DOHH2 (cell line): ENCODE results near the gene SLC29A3.

ENCODE experiments used
- H3F3A ChIP-seq: fragments of 200-600 bp; sonication (generic), shearing (Covaris generic); 2 replicates; pipeline ENCODE4 v1.6.0; 2016; ENCODE audit warnings: antibody characterized with exemption, mild to moderate bottlenecking; ENCODE audit not compliant: control insufficient read depth, insufficient read depth
- H3K27ac ChIP-seq: fragments of 200-600 bp; sonication (generic); 2 replicates; pipeline ENCODE4 v1.5.1; 2014; ENCODE audit warnings: low read depth, mild to moderate bottlenecking, low read length, moderate library complexity
- H3K27me3 ChIP-seq: fragments of 200-600 bp; sonication (generic); 2 replicates; pipeline ENCODE4 v1.6.1; 2014; ENCODE audit warnings: mild to moderate bottlenecking, low read length, mixed read lengths; ENCODE audit not compliant: control insufficient read depth
- H3K36me3 ChIP-seq: fragments of 200-600 bp; sonication (generic); 2 replicates; pipeline ENCODE4 v1.6.1; 2014; ENCODE audit warnings: mild to moderate bottlenecking, low read length, moderate library complexity, mixed read lengths; ENCODE audit not compliant: control insufficient read depth
- H3K4me1 ChIP-seq: fragments of 200-600 bp; sonication (generic); 2 replicates; pipeline ENCODE4 v1.6.1; 2014; ENCODE audit warnings: mild to moderate bottlenecking, low read length, mixed read lengths; ENCODE audit not compliant: control insufficient read depth
- H3K4me2 ChIP-seq: fragments of 200-600 bp; sonication (generic); 2 replicates; pipeline ENCODE4 v1.6.0; 2014; ENCODE audit warnings: mild to moderate bottlenecking, low read length, moderate library complexity
- H3K4me3 ChIP-seq: fragments of 200-600 bp; sonication (generic); 2 replicates; pipeline ENCODE4 v1.5.1; 2014; ENCODE audit warnings: mild to moderate bottlenecking, low read length, mixed read lengths
- H3K79me2 ChIP-seq: fragments of 200-600 bp; sonication (generic); 2 replicates; pipeline ENCODE4 v1.6.1; 2014; ENCODE audit warnings: mild to moderate bottlenecking, low read length, mixed read lengths; ENCODE audit not compliant: control insufficient read depth
- H3K9me2 ChIP-seq: fragments of 200-600 bp; sonication (generic); replicated peaks from 2 replicates; pipeline ENCODE4 v1.6.1; 2014; ENCODE audit warnings: mild to moderate bottlenecking, low read length, mixed read lengths; ENCODE audit not compliant: control insufficient read depth
- H3K9me3 ChIP-seq: fragments of 200-600 bp; sonication (generic); 2 replicates; pipeline ENCODE4 v1.6.1; 2014; ENCODE audit warnings: antibody characterized with exemption, low read length, mixed read lengths; ENCODE audit not compliant: control insufficient read depth, insufficient read depth
- H4K20me1 ChIP-seq: fragments of 200-600 bp; sonication (generic); 2 replicates; pipeline ENCODE4 v1.6.0; 2014; ENCODE audit warnings: low read depth, mild to moderate bottlenecking, antibody characterized with exemption, low read length, moderate library complexity; ENCODE audit not compliant: control insufficient read depth, insufficient read depth
- EZH2phosphoT487 ChIP-seq: fragments of 200-600 bp; sonication (generic); IDR thresholded peaks from 2 replicates; pipeline ENCODE4 v1.6.1; 2017; ENCODE audit warnings: borderline replicate concordance, mild to moderate bottlenecking, antibody characterized with exemption, low read length, moderate library complexity, mixed read lengths
- TF ChIP-seq, protein P1 (sequence below): fragments of 200-600 bp; sonication (generic); IDR thresholded peaks from one replicate; pipeline ENCODE4 v1.5.1; 2014; ENCODE audit warnings: antibody characterized with exemption, mild to moderate bottlenecking, low read depth, low read length; ENCODE audit not compliant: poor library complexity, severe bottlenecking

Gene SLC29A3

GRCh38 chr10:71280825-71281224, 38.2 kb upstream of the SLC29A3 start:
- no peaks in the 10 kb centered on the region for H3K9me2 ChIP-seq
- H3K79me2 ChIP-seq: no peaks in the 10 kb centered on the region
- no peaks in the 10 kb centered on the region for H4K20me1 ChIP-seq
- no peak for TF ChIP-seq EZH2phosphoT487
- TF ChIP-seq, protein P1, sequence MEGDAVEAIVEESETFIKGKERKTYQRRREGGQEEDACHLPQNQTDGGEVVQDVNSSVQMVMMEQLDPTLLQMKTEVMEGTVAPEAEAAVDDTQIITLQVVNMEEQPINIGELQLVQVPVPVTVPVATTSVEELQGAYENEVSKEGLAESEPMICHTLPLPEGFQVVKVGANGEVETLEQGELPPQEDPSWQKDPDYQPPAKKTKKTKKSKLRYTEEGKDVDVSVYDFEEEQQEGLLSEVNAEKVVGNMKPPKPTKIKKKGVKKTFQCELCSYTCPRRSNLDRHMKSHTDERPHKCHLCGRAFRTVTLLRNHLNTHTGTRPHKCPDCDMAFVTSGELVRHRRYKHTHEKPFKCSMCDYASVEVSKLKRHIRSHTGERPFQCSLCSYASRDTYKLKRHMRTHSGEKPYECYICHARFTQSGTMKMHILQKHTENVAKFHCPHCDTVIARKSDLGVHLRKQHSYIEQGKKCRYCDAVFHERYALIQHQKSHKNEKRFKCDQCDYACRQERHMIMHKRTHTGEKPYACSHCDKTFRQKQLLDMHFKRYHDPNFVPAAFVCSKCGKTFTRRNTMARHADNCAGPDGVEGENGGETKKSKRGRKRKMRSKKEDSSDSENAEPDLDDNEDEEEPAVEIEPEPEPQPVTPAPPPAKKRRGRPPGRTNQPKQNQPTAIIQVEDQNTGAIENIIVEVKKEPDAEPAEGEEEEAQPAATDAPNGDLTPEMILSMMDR: no peak
- no peak overlapping the region for H3K4me3 ChIP-seq
- no peaks in the 10 kb centered on the region for H3K9me3 ChIP-seq
- no peaks in the 10 kb centered on the region for H3K27me3 ChIP-seq
- H3K4me2 ChIP-seq: no peak overlapping the region
- no peaks in the 10 kb centered on the region for H3F3A ChIP-seq
- H3K36me3 ChIP-seq: no peaks in the 10 kb centered on the region
- H3K27ac ChIP-seq: no peak overlapping the region
- H3K4me1 ChIP-seq: no peaks in the 10 kb centered on the region

GRCh38 chr10:71281646-71282322, 37.3 kb upstream of the SLC29A3 start:
- no peak overlapping the region for H3K27ac ChIP-seq
- H3K4me1 ChIP-seq: no peaks in the 10 kb centered on the region
- H3K9me3 ChIP-seq: no peaks in the 10 kb centered on the region
- no peaks in the 10 kb centered on the region for H3K36me3 ChIP-seq
- H3K9me2 ChIP-seq: no peaks in the 10 kb centered on the region
- TF ChIP-seq, protein P1: no peak
- no peak for TF ChIP-seq EZH2phosphoT487
- H3K79me2 ChIP-seq: no peaks in the 10 kb centered on the region
- no peak overlapping the region for H3K4me2 ChIP-seq
- no peaks in the 10 kb centered on the region for H3K27me3 ChIP-seq
- no peak overlapping the region for H3K4me3 ChIP-seq
- no peaks in the 10 kb centered on the region for H4K20me1 ChIP-seq
- H3F3A ChIP-seq: no peaks in the 10 kb centered on the region

DNA sequence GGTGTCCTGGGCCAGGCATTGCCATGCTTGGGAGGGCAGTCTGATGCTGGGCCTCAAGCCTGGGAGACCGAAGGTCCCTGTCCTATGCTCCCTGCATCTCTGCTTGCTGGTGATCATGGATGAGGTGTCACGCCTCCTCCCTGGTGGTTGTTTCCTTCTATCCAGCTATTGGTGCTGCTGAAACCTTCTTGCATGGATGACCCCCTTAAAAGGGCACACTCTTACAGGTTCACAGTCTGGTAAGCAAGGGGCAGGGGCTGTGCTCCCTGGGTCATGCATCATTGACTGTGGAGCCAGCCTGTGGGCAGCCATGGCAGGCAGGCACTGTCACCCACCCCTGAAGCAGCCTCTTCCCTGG, 36.8 kb upstream of the SLC29A3 start:
- Histone ChIP-seq H3K27me3 (no peaks in the 10 kb centered on the region), H3F3A (no peaks in the 10 kb centered on the region), H3K4me2 (no peak overlapping the region), H3K4me1 (no peaks in the 10 kb centered on the region), H3K9me3 (no peaks in the 10 kb centered on the region), H3K79me2 (no peaks in the 10 kb centered on the region), H4K20me1 (no peaks in the 10 kb centered on the region), H3K4me3 (no peak overlapping the region), H3K9me2 (no peaks in the 10 kb centered on the region), H3K27ac (no peak overlapping the region), H3K36me3 (no peaks in the 10 kb centered on the region)
- no peak for TF ChIP-seq EZH2phosphoT487
- TF ChIP-seq, protein P1: no peak

- no peaks in the 10 kb centered on the region for H3F3A ChIP-seq
- H3K79me2 ChIP-seq: no peaks in the 10 kb centered on the region
- no peak overlapping the region for H3K27ac ChIP-seq
- no peak for TF ChIP-seq EZH2phosphoT487
- TF ChIP-seq, protein P1: no peak
- no peaks in the 10 kb centered on the region for H3K4me1 ChIP-seq
- H3K36me3 ChIP-seq: no peaks in the 10 kb centered on the region
- H3K27me3 ChIP-seq: no peaks in the 10 kb centered on the region
- no peaks in the 10 kb centered on the region for H4K20me1 ChIP-seq
- H3K4me3 ChIP-seq: no peak overlapping the region
- no peak overlapping the region for H3K4me2 ChIP-seq
- no peaks in the 10 kb centered on the region for H3K9me3 ChIP-seq
- no peaks in the 10 kb centered on the region for H3K9me2 ChIP-seq
Observed at GRCh38 chr10:71283410-71283809, 35.6 kb upstream of the SLC29A3 start.
